ENCODE results near the gene SRGAP3.

SRGAP3 gene

DNA sequence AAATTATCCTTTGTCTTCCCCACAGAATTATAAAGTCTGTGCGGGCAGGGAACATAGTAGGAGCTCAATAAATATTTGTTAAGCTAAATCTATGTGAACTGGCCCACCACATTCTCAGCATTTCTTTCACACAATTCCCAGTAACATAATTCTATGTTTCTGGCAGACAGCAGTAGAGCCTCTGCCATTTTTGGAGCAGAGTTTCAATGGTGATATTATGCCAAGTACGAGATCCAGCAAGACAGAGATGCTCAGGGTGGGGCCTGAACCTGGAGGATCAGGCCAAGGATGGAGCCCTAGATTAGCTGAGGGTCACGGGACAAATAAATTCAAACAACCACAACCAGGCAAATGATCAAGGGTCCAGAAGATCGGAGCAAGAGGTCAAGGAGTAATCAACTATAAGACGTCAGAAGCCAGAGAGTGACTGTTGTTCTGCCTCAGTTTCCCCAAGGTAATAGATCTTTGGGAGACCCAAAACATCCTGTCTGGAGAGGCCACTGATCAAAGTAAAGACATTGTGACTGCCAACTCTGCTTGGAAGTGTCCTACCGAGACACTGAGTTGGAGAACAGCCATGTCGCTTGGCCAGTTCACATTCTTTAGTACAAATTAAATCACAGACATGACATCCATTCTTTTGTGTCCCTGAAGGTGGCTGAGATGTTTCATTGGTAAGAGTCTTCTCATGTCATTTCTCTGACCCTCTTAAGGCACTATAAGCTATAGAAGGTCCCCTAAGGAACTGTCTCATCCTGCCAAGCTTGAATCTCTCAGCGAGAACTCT is 15.4 kb downstream of the SRGAP3 start:
- no peak overlapping the region for H3K4me3 ChIP-seq (ENCODE audit: control insufficient read depth in 1 of 7, extremely low read depth in 1 of 7, insufficient read depth in 4 of 7, low read depth in 2 of 7, low read length in 6 of 7)
- WGBS (ENCODE audit: insufficient coverage): 96% methylated on average over 6 of the region's 8 CpGs
- CTCF ChIA-PET: interaction anchor here (1.2 kb wide), 2 partner anchors 12 to 16 kb away, joined by 3 read pairs; partner anchors contain the start of gene SRGAP3
- POLR2A ChIA-PET: no interaction called here
- no peaks in the 10 kb centered on the region for H3K27me3 ChIP-seq (replicated peaks in 2 of 5; ENCODE audit: control insufficient read depth in 4 of 5, insufficient read depth in 5 of 5, low read length in 4 of 5)
- no peaks in the 10 kb centered on the region for H3K36me3 ChIP-seq (ENCODE audit: control insufficient read depth in 4 of 4, insufficient read depth in 4 of 4, low read length in 3 of 4)
- peaks cover 0 to 2% (median 0%) of the 10 kb centered on the region in 4 experiments for H3K4me1 ChIP-seq (ENCODE audit: control extremely low read depth in 1 of 4, control insufficient read depth in 4 of 4, insufficient read depth in 4 of 4, low read length in 3 of 4)
- H3K9me3 ChIP-seq (ENCODE audit: control extremely low read depth in 1 of 5, control insufficient read depth in 4 of 5, insufficient read depth in 2 of 5, low read depth in 1 of 5, low read length in 4 of 5): peaks cover 0 to 3% (median 0%) of the 10 kb centered on the region in 5 experiments
- no peak overlapping the region for H3K27ac ChIP-seq (ENCODE audit: insufficient read depth in 1 of 2, low read depth in 1 of 2, low read length in 2 of 2, poor library complexity in 1 of 2, severe bottlenecking in 2 of 2)
- no peak for DNase-seq

- WGBS (ENCODE audit: insufficient coverage): 90% methylated on average over 3 of the region's 4 CpGs
- CTCF ChIA-PET: interaction anchor here (1.2 kb wide), 2 partner anchors 13 to 17 kb away, joined by 3 read pairs; partner anchors contain the start of gene SRGAP3
- POLR2A ChIA-PET: no interaction called here
Observed at GRCh38 chr3:9233101-9233500, 16.3 kb downstream of the SRGAP3 start.

DNA sequence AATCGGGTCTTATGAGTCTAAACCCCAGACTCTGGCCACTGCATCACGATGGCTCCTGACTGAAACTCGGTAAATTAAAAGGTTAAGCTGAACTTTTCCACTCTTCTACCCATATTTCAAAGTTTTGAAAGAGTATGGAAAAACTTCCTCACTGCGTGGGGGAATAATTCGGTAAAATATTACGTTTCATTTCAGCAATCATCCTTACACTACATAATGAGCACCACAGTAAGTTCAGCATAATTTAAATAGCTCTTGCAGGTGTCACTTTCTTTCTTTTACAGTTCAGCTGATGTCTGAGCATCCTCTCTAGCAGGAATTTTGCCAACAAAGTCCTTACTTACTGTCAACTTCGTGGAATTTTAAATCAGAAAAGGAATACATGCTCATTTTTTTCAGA is 17.5 kb downstream of the SRGAP3 start:
- H3K27me3 ChIP-seq (replicated peaks in 2 of 5; ENCODE audit: control insufficient read depth in 4 of 5, insufficient read depth in 5 of 5, low read length in 4 of 5): no peaks in the 10 kb centered on the region
- no peak for DNase-seq
- H3K9me3 ChIP-seq (ENCODE audit: control extremely low read depth in 1 of 5, control insufficient read depth in 4 of 5, insufficient read depth in 2 of 5, low read depth in 1 of 5, low read length in 4 of 5): peaks cover 0 to 3% (median 0%) of the 10 kb centered on the region in 5 experiments
- ChIA-PET CTCF (no interaction called here), POLR2A (no interaction called here)
- WGBS (ENCODE audit: insufficient coverage): 100% methylated on average over 5 of the region's 7 CpGs
- no peak overlapping the region for H3K4me3 ChIP-seq (ENCODE audit: control insufficient read depth in 1 of 7, extremely low read depth in 1 of 7, insufficient read depth in 4 of 7, low read depth in 2 of 7, low read length in 6 of 7)
- H3K27ac ChIP-seq (ENCODE audit: insufficient read depth in 1 of 2, low read depth in 1 of 2, low read length in 2 of 2, poor library complexity in 1 of 2, severe bottlenecking in 2 of 2): no peak overlapping the region
- peaks cover 0 to 8% (median 0%) of the 10 kb centered on the region in 4 experiments for H3K4me1 ChIP-seq (ENCODE audit: control extremely low read depth in 1 of 4, control insufficient read depth in 4 of 4, insufficient read depth in 4 of 4, low read length in 3 of 4)
- H3K36me3 ChIP-seq (ENCODE audit: control insufficient read depth in 4 of 4, insufficient read depth in 4 of 4, low read length in 3 of 4): no peaks in the 10 kb centered on the region

More at GRCh38 chr3:9233101-9233500, 16.3 kb downstream of the SRGAP3 start:
- Histone ChIP-seq H3K4me1 (ENCODE audit: control extremely low read depth in 1 of 4, control insufficient read depth in 4 of 4, insufficient read depth in 4 of 4, low read length in 3 of 4) (peaks cover 0 to 6% (median 0%) of the 10 kb centered on the region in 4 experiments), H3K27me3 (replicated peaks in 2 of 5; ENCODE audit: control insufficient read depth in 4 of 5, insufficient read depth in 5 of 5, low read length in 4 of 5) (no peaks in the 10 kb centered on the region), H3K27ac (ENCODE audit: insufficient read depth in 1 of 2, low read depth in 1 of 2, low read length in 2 of 2, poor library complexity in 1 of 2, severe bottlenecking in 2 of 2) (no peak overlapping the region), H3K4me3 (ENCODE audit: control insufficient read depth in 1 of 7, extremely low read depth in 1 of 7, insufficient read depth in 4 of 7, low read depth in 2 of 7, low read length in 6 of 7) (no peak overlapping the region), H3K36me3 (ENCODE audit: control insufficient read depth in 4 of 4, insufficient read depth in 4 of 4, low read length in 3 of 4) (no peaks in the 10 kb centered on the region), H3K9me3 (ENCODE audit: control extremely low read depth in 1 of 5, control insufficient read depth in 4 of 5, insufficient read depth in 2 of 5, low read depth in 1 of 5, low read length in 4 of 5) (peaks cover 0 to 3% (median 0%) of the 10 kb centered on the region in 5 experiments)
- no peak for DNase-seq

GRCh38 chr3:9231471-9231870 is 18.0 kb downstream of the SRGAP3 start:
- Histone ChIP-seq H3K9me3 (ENCODE audit: control extremely low read depth in 1 of 5, control insufficient read depth in 4 of 5, insufficient read depth in 2 of 5, low read depth in 1 of 5, low read length in 4 of 5) (peaks cover 0 to 2% (median 0%) of the 10 kb centered on the region in 5 experiments), H3K4me3 (ENCODE audit: control insufficient read depth in 1 of 7, extremely low read depth in 1 of 7, insufficient read depth in 4 of 7, low read depth in 2 of 7, low read length in 6 of 7) (no peak overlapping the region), H3K36me3 (ENCODE audit: control insufficient read depth in 4 of 4, insufficient read depth in 4 of 4, low read length in 3 of 4) (no peaks in the 10 kb centered on the region), H3K27ac (ENCODE audit: insufficient read depth in 1 of 2, low read depth in 1 of 2, low read length in 2 of 2, poor library complexity in 1 of 2, severe bottlenecking in 2 of 2) (no peak overlapping the region), H3K27me3 (replicated peaks in 2 of 5; ENCODE audit: control insufficient read depth in 4 of 5, insufficient read depth in 5 of 5, low read length in 4 of 5) (no peaks in the 10 kb centered on the region), H3K4me1 (ENCODE audit: control extremely low read depth in 1 of 4, control insufficient read depth in 4 of 4, insufficient read depth in 4 of 4, low read length in 3 of 4) (peaks cover 0 to 8% (median 0%) of the 10 kb centered on the region in 4 experiments)
- no peak for DNase-seq
- POLR2A ChIA-PET: no interaction called here
- CTCF ChIA-PET: no interaction called here
- 100% methylated on average over 1 of the region's 4 CpGs for WGBS (ENCODE audit: insufficient coverage)

DNA sequence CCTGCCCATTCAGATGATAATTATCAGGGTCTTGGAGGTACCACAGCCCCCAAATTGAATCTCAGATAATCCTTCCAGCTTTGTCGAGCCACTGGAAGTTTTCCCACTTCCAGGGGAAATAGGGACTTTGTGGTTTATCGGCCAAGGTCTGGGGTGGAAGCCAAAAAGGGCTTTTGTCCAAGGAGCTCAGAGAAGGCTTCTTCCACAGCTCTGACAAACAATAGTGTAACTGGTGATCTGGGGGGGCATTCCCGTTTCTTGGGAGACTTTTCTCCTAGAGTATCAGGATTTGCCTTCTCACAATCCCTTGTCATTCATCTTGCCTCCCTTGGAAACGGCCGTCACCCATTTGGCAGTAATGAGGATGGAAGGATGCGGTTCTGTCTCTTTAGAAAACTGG is 18.4 kb downstream of the SRGAP3 start:
- ChIA-PET CTCF (no interaction called here), POLR2A (no interaction called here)
- WGBS (ENCODE audit: insufficient coverage): 67% methylated on average over 2 of the region's 6 CpGs
- Histone ChIP-seq H3K27me3 (replicated peaks in 2 of 5; ENCODE audit: control insufficient read depth in 4 of 5, insufficient read depth in 5 of 5, low read length in 4 of 5) (no peaks in the 10 kb centered on the region), H3K4me1 (ENCODE audit: control extremely low read depth in 1 of 4, control insufficient read depth in 4 of 4, insufficient read depth in 4 of 4, low read length in 3 of 4) (peaks cover 0 to 8% (median 0%) of the 10 kb centered on the region in 4 experiments), H3K9me3 (ENCODE audit: control extremely low read depth in 1 of 5, control insufficient read depth in 4 of 5, insufficient read depth in 2 of 5, low read depth in 1 of 5, low read length in 4 of 5) (no peaks in the 10 kb centered on the region), H3K36me3 (ENCODE audit: control insufficient read depth in 4 of 4, insufficient read depth in 4 of 4, low read length in 3 of 4) (no peaks in the 10 kb centered on the region), H3K27ac (ENCODE audit: insufficient read depth in 1 of 2, low read depth in 1 of 2, low read length in 2 of 2, poor library complexity in 1 of 2, severe bottlenecking in 2 of 2) (no peak overlapping the region), H3K4me3 (ENCODE audit: control insufficient read depth in 1 of 7, extremely low read depth in 1 of 7, insufficient read depth in 4 of 7, low read depth in 2 of 7, low read length in 6 of 7) (no peak overlapping the region)
- no peak for DNase-seq

- CTCF ChIA-PET: no interaction called here
- H3K4me1 ChIP-seq (ENCODE audit: control extremely low read depth in 1 of 4, control insufficient read depth in 4 of 4, insufficient read depth in 4 of 4, low read length in 3 of 4): peaks cover 0 to 8% (median 0%) of the 10 kb centered on the region in 4 experiments
- no peak overlapping the region for H3K4me3 ChIP-seq (ENCODE audit: control insufficient read depth in 1 of 7, extremely low read depth in 1 of 7, insufficient read depth in 4 of 7, low read depth in 2 of 7, low read length in 6 of 7)
- H3K36me3 ChIP-seq (ENCODE audit: control insufficient read depth in 4 of 4, insufficient read depth in 4 of 4, low read length in 3 of 4): no peaks in the 10 kb centered on the region
- POLR2A ChIA-PET: no interaction called here
- H3K27me3 ChIP-seq (replicated peaks in 2 of 5; ENCODE audit: control insufficient read depth in 4 of 5, insufficient read depth in 5 of 5, low read length in 4 of 5): no peaks in the 10 kb centered on the region
- H3K9me3 ChIP-seq (ENCODE audit: control extremely low read depth in 1 of 5, control insufficient read depth in 4 of 5, insufficient read depth in 2 of 5, low read depth in 1 of 5, low read length in 4 of 5): no peaks in the 10 kb centered on the region
- 100% methylated on average over 3 of the region's 8 CpGs for WGBS (ENCODE audit: insufficient coverage)
- H3K27ac ChIP-seq (ENCODE audit: insufficient read depth in 1 of 2, low read depth in 1 of 2, low read length in 2 of 2, poor library complexity in 1 of 2, severe bottlenecking in 2 of 2): no peak overlapping the region
- DNase-seq: no peak
Observed at GRCh38 chr3:9230596-9230995, 18.9 kb downstream of the SRGAP3 start.

DNA sequence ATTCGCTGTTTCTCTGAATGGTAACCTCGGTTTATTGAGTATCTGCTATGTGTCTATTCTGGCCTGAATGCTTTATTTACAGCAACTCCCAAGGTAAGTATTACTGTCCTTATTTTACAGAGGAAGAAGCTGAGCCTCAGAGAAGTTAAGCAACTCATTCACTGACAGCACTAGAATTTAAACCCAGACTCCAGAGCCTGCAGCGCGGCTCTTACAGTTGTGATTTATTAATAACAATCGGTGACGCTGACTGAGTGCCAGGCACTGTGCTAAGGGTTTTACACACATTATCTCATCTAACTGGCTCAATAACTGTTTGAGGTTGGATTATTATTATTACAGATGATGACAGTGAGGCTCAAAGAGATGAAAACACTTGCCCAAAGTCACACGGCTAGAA is 19.6 kb downstream of the SRGAP3 start:
- no peaks in the 10 kb centered on the region for H3K27me3 ChIP-seq (replicated peaks in 2 of 5; ENCODE audit: control insufficient read depth in 4 of 5, insufficient read depth in 5 of 5, low read length in 4 of 5)
- H3K4me1 ChIP-seq (ENCODE audit: control extremely low read depth in 1 of 4, control insufficient read depth in 4 of 4, insufficient read depth in 4 of 4, low read length in 3 of 4): peaks cover 0 to 8% (median 0%) of the 10 kb centered on the region in 4 experiments
- no peaks in the 10 kb centered on the region for H3K36me3 ChIP-seq (ENCODE audit: control insufficient read depth in 4 of 4, insufficient read depth in 4 of 4, low read length in 3 of 4)
- DNase-seq: no peak
- H3K4me3 ChIP-seq (ENCODE audit: control insufficient read depth in 1 of 7, extremely low read depth in 1 of 7, insufficient read depth in 4 of 7, low read depth in 2 of 7, low read length in 6 of 7): no peak overlapping the region
- POLR2A ChIA-PET: no interaction called here
- 100% methylated on average over 1 of the region's 7 CpGs for WGBS (ENCODE audit: insufficient coverage)
- CTCF ChIA-PET: no interaction called here
- H3K9me3 ChIP-seq (ENCODE audit: control extremely low read depth in 1 of 5, control insufficient read depth in 4 of 5, insufficient read depth in 2 of 5, low read depth in 1 of 5, low read length in 4 of 5): no peaks in the 10 kb centered on the region
- H3K27ac ChIP-seq (ENCODE audit: insufficient read depth in 1 of 2, low read depth in 1 of 2, low read length in 2 of 2, poor library complexity in 1 of 2, severe bottlenecking in 2 of 2): no peak overlapping the region

All from common myeloid progenitor, CD34-positive (primary cell).